HG03521 (cell line): ENCODE measurements around the gene FGFR1OP2.

Experiments
- ATAC-seq: cut with Tn5 transposase; IDR thresholded peaks from one replicate; pipeline ENCODE4 v1.9.1; 2021; ENCODE audit warnings: mild to moderate bottlenecking, moderate library complexity; ENCODE audit not compliant: unreplicated experiment

The FGFR1OP2 gene

DNA sequence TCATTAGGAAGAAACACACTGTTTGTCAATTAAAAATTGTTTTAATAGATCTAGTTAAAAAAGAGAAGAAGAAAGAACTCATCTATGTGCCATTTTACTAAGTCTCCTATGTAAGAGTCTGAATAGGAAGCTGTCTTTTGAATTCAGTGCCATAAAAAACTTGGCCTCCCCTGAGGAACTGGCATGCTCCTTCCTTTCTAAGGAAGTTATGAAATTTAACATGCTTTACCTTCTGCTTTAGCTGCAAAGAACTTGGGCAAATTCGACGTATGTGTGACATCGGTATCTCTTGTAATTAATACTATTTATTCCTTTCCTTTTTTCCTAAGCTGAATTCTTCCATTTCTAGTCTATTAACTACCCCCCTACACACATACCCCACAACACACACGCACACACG, 63.4 kb downstream of the FGFR1OP2 start:
- ATAC-seq, result no peak

DNA sequence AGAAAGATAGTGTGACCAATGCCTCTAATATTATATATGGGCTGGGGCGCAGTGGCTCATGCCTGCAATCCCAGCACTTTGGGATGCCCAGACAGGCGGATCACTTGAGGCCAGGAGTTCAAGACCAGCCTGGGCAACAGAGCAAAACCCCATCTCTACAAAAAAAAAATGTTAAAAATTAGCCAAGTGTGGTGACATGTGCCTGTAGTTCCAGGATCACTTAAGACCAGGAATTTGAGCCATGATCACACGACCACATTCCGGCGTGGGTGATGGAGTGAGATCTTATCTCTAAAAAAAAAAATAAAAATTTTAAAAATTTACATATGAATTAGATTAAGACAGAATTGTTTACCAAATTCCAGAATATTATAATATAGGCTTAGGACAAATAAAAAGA, 63.9 kb downstream of the FGFR1OP2 start:
- no peak for ATAC-seq

DNA sequence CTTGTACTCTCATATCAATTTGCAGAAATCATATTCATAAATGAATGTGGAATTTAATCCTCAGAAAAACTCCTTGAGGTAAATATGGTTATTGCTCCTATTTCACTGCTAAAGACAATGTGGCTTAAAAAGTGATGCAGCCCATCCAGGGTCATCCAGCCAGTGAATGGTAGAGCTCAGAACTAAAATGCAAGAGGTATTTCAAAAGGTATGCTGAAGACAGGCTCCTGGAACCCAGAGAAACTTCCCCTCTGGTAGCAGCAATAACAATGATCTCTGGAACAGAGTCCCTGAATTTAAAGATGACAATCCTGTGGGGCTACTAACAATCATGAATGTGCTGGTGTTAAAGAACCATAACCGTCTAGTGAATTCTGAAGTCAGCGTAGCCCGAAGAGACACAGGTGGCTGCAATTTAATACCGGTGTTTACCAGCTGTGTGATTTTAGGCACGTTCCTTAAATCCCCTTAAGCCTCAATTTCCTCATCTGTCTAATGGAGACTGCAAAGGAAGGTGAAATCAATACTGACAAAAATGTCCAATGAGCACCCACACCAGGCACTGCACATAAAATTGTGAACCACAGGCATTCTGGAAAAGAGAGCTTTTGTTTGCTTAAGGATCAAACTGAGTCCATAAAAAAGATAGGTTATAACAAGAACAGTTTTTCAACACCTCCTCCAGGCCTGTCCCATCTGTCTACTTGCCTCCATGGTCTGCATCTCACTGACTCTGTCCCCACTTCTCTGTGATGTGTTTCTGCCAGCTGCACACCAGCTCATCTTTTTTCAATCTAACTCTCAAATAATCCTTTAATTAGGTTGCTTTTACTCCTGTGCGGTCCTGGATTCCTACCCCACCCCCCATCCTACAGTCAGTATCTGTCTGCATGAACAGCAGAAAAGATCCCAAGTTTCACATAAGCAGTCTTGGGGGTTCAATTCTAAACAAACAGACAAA, 65.4 kb downstream of the FGFR1OP2 start:
- no peak for ATAC-seq

DNA sequence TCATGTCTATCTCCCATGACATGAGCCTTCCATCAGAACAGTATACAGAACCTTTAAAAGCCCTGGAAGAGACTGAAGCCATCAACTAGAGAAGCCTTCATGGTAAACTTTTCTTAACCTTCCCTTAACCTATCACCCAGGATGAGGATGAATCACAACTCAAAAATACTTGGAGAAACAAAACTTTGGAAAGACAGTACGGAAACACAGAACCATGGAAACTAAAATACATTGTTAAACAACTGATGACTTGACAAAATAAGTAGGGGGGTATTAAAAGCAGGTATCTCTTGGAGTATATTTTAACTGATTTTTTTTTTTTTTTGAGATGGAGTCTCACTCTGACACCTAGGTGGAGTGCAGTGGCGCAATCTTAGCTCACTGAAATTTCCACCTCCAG, 67.2 kb downstream of the FGFR1OP2 start:
- no peak for ATAC-seq

DNA sequence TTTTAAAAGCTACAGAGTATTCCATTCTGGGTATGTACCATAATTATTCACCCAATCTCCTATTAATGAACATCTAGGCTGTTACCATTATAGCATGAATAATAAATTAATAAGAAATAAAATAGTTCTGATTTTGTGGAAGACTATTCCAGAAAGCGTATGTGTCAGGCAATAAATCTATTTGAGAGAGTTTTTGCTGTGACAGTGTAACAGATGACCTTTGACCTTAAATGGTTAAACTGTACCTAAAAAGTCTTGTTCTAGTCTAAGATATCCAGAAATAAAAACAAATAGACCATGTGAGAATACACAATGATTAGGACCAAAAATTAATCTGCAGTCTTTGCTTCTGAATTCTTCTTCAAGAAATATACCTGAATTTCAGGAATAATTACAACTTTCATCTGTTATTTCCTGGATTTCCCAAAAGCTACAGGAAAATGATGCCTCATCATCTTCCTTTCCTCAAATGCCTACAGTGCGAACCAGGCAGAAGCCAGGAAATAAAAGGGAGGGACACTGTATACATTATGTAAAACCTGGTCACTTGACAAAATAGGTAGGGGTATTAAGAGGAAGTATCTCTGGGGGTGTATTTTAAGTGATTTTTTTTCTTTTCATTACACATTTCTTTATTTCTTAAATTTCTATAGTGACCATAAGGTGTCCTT, 68.7 kb downstream of the FGFR1OP2 start:
- ATAC-seq, result no peak

DNA sequence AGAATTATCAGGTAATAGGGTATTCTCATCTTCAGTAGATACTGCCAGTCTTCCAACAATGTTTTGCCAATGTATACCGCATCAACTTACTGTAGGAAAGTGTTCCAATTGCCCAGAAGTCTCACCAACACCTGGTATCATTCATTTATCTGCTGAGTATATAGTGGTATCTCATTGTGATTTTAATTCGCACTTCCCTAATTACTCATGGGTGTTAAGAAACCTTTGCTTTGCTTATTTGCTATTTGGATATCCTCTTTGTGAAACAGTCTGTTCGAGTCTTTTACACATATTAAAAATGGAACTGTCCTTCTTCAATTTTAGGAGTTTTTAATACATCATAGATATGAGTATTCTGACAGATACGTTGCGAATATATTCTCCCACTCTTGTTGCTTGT, 69.8 kb downstream of the FGFR1OP2 start:
- ATAC-seq, result no peak

DNA sequence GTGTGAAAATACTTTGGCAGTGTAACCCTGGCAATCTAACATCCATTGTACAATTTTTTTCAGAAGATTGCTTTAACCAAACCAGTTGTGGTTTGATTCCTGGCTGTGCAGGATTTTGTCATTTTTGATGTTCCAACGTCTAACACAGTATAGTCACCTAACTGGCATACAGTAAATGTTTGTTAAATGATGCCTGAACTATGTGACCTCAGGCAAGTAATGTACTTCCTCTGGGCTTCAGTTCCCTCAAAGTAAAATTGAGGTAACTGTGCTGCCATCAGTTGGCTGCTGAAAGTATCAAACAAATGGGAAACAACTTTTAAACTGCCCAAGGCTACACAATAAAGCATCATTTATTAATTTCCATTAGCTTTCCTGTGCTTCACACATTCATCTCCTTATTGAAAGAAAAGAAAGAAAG, 71.6 kb downstream of the FGFR1OP2 start:
- no peak for ATAC-seq

DNA sequence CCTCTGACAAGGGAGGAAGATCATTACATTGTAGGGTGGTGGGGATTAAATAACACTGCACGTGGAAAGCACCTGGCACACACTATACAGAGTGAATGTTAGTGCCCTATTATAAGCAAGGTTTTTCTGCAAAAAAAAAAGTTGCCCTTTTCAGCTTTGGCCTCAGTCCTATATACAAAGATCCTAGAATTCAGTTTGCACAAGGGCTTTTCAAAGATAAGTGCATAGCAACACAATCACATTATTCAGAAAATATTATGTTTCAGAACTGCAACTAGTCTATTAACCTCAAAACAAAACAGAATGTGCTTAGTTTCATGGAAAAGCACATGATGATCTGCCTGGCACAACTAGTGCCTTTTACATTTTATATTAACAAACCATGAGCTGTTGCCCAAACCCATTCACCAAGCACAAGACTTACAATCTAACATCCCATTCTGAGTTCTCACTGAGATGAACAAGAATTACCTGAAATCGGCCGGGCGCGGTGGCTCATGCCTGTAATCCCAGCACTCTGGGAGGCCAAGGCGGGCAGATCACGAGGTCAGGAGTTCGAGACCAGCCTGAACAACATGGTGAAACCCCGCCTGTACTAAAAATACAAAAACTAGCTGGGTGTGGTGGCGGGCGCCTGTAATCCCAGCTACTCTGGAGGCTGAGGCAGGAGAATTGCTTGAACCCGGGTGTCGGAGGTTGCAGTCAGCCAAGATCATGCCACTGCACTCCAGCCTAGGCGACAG, 74.1 kb downstream of the FGFR1OP2 start:
- ATAC-seq, result no peak

DNA sequence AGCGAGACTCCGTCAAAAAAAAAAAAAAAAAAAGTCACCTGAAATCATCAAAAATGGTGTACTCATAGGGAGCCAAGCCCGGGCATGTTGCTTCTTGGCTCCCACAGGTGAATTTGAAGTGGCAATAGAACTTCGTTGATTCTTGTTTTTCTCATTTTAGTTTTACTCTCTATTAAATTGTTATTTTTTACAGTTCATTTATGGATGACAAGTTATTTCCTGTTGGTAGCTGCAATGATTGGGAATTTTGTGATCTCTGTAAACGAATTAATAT, 74.6 kb downstream of the FGFR1OP2 start:
- ATAC-seq, result no peak

DNA sequence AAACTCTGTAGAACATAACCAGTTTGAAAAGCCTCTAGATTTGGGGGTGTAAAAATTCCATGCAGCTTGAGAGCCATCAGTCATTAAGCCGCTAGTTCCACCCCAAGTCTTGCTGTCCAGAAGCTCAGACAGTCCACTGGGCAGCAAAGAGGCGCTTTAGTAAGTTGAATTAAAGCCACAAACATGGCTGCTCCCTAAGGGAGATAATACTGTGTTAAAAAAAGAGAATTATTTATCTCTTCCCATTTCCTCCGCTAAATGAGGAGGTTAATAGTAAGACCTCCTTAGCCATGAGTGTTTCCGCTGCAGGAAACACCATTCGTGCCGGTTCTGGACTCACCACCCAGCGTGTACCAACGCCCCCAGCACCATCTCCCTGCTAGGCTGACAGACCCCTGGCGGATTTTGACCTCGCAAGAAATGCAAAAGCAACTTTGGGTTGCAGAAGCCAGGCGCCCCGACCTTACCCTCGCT, 75.4 kb downstream of the FGFR1OP2 start:
- ATAC-seq, result peak; percentile 25

DNA sequence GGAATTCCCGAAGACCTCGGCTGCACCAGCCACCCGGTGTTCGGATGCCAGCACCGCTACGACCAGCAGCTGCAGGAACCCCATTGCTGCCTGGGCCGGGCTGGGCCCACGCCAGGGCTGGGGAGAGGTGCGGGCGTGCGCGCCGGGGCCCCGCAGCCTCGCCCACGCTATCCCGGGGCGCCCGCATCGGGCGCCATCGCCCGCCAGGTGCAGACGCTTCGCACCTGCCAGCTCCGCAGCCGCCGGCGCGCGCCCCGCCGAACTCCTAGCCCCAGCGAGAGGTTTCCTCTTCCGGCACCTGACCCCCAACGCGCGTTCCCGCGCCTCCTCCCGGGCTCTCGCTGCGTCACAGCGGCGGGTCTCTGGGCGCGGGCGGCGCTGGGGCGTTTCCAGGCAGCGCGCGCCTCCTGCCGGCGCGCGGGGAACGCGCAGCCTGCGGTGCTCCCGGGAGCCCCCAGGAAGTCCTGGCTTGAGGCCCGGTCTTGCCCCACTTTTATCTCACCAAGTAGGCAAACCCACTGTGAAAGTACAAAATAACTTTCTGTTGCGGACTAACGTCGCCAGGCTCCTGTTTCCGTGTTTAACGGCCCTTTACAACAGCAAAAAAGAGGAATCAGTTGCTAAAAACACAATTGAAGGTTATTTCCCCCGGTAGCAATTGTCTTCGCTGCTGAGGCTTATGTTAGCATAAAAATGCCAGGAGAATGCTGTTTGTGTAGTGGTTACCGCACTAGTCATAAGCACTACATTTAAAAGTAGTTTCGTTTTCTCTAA, 76.0 kb downstream of the FGFR1OP2 start, which contains the start of gene TM7SF3:
TM7SF3 (minus strand) TSS at position 300 of the 774 bp plus-strand sequence; CDS start at position 84, 216 bp downstream.
- ATAC-seq, result peak; percentile 90

DNA sequence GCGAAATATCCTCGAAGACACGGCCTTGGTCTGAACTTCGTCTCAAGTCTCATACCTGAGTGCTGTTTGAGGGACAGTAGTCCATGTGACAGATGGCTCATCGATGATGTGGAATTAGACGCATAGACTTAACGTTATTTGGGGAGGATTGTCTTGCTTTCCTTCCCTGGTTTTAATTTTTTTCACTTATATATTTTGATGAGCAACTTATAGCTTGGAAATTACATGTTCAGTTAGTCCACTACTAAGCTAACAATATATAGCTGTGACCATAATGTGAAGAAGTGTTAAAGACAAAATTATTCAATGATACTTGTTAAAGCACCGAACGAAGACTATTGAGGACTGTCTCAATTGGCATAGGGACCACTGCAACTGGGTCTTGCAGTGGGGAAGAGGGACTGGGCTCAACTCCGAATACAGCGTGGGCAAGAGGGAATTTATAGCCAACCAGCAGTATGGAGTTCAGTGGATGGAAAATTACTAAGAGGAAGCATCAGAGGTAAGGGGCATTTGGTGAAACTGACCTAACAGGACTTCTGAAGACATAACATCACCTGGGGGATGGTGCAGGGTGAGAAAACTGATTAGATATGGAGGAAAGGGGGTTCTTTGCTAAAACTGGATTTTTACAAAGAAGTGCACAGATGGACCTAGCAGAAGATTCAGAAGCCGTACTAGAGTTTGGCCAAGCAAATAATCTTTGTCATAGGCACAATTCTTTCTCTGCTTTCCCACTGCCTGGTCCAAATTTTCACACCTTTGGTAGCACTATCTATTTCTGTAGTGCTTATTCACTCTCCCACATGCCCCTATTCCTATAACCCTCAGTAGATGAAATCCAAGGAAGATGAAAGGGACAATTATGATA, 76.8 kb downstream of the FGFR1OP2 start:
- ATAC-seq, result no peak

DNA sequence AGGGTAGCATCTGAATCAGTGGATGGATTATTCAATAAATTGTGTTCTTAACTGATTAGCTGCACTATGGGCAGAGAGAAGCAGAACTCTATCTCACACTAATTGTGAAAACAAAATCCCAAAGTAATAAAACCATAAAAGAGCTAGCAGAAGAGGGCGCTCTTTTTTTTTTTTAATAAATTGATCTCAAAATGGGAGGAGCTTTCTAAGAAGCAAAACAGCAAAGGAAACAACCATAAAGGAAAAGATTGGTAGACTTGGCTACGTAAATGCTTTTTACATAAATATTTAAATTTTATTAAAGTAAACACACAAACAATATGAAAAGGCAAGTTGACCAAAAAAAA, 77.4 kb downstream of the FGFR1OP2 start:
- ATAC-seq, result no peak
